ENCODE results near the gene PRCD.

The PRCD gene

GRCh38 chr17:76575570-76575969 is 35.7 kb downstream of the PRCD start:
- DNase-seq = no peak

GRCh38 chr17:76576189-76576588 is 36.3 kb downstream of the PRCD start:
- no peak for DNase-seq

GRCh38 chr17:76577876-76578275 is 38.0 kb downstream of the PRCD start:
- DNase-seq = no peak

- DNase-seq = no peak
Measured at GRCh38 chr17:76578376-76578775, 38.5 kb downstream of the PRCD start.

GRCh38 chr17:76579281-76579680 is 39.4 kb downstream of the PRCD start:
- no peak for DNase-seq

- no peak for DNase-seq
Measured at GRCh38 chr17:76581515-76581914, 41.7 kb downstream of the PRCD start.

DNA sequence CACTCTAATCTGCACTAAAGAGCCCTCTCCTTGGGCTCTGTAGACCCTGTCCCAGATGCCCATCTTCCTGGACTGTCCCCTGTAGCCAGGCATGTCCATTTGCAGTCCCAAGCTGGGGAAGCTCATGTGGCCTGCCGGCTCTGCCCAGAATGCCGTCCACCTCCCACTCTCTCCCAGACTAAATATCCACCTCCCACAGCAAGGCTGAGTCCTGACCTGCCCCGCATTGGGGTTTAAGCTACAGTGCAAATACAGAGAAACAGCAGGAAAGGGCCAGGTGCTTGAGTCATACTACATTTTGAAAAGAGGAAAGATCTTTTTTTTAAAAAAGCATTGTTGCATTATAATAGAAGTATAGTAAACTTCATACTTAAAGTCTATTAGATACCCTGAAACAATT is 42.8 kb downstream of the PRCD start:
- no peak for DNase-seq

DNA sequence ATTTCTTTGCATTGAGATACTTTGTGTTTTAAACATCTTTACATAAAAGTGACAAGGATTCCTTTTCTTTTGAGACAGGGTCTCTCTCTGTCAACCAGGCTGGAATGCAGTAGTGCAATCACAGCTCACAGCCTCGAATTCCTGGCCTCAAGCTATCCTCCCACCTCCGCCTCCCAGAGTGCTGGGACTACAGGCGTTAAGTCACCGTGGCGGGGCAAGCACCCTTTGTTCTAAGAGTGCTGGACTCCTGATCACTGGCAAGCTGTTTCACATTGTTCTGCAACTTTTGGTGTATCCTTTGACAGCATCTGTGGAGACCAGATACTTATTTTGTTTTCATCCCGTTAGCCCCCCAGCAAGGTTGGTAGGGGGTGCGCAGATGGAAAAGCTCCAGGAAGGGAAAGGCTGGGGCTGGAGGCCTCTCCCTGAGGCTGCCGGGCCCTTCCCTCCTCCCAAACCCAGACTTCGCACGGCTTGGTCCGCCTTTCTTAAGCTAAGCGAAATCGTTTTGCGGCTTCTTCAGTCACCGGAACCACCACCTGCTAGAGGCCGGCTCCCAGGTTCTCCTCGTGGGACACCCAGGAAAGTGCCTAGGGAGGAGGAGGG is 44.7 kb downstream of the PRCD start:
- DNase-seq = no peak

- DNase-seq = no peak
Measured at GRCh38 chr17:76585033-76585648, 45.3 kb downstream of the PRCD start.

GRCh38 chr17:76585649-76586593 is 46.1 kb downstream of the PRCD start, which contains the start of gene ST6GALNAC2:
ST6GALNAC2 (minus strand) TSS chr17:76585860; CDS start chr17:76585808, 52 bp downstream.
- DNase-seq = peak; percentile 30

DNA sequence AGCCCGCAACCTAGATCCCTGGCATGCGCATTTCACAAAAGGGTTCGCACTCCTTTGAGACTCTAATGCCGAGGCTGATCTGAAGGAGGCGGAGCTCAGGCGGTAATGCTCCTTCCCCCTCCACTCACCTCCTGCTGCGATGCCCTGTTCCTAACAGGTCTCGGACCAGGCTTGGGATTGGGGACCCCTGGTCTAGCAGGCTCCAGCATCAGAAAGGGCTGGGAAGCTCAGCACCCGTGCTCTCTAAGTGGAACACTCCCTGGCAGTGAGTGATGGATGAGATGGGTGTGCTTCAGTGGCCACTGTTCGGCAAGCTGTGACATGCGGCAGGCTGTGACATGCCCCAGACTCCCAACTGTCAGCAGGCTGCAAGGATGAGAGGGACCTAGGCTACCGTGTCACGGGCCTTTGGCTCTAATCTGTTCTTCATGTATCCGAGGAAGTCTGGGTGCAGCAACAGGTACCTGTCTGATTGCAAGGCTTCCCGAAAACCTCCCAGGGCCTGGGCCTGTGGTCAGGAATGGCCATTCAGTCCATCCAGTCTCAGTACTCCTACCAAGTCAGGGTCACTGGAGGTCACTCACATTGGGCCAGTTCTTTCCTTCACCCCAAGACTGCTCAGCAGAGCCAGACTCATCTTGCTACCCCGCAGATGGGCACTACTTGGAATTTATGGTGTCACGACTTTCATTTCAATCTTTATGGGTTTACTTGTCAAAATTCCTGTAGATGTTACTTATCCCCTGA is 47.1 kb downstream of the PRCD start:
- no peak for DNase-seq

- DNase-seq = no peak
Measured at GRCh38 chr17:76588182-76588581, 48.3 kb downstream of the PRCD start.

DNA sequence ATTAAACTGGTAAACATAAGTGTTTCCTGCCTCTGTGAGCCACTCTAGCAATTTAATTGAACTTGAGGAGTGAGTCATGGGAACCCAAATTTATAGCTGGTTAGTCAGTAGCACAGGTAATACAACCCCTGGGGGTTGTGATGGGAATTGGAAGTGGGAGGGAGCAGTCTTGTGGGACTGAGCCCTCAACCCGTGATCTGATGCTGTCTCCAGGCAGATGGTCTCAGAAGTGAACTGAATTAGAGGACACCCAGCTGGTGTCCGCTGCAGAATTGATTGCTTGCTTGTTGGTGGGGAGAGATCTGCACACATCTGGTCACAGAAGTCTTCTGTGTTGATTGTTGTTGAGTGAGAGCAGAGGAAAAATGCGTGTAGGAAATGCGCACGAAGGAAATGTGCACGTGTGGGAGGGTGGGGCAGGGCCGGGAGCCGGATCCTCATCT is 53.6 kb downstream of the PRCD start:
- DNase-seq = no peak

GRCh38 chr17:76593959-76594358 is 54.1 kb downstream of the PRCD start:
- no peak for DNase-seq

GRCh38 chr17:76594690-76595089 is 54.8 kb downstream of the PRCD start:
- DNase-seq = no peak
